ENCODE results near the gene DENND1A. TPM values are rescaled to one million over a fixed set of nuclear protein-coding genes. Genes with fewer than 3 reads are reported as not detected.

The DENND1A gene
- polyA plus RNA-seq, 6 donors from 2014 or later = 4.0 to 9.5 (median 5.3) TPM

GRCh38 chr9:123378956-123379660 lies 550.8 kb downstream of the DENND1A start:
- ATAC-seq (ENCODE audit: low read depth in 2 of 2) (no peak), DNase-seq (no peak)
- H3K4me3 Mint-ChIP-seq = no peak overlapping the region
- no peaks in the 10 kb centered on the region for H3K9me3 Mint-ChIP-seq
- peaks cover 2 to 9% (median 8%) of the 10 kb centered on the region in 3 donors for H3K4me1 Mint-ChIP-seq
- no peaks in the 10 kb centered on the region for H3K36me3 Mint-ChIP-seq
- H3K27ac Mint-ChIP-seq = peak overlapping the region in 1 of 6 donors; percentile 47
- peaks cover 0 to 14% (median 13%) of the 10 kb centered on the region in 3 donors for H3K27me3 Mint-ChIP-seq

GRCh38 chr9:123378025-123378424 lies 551.9 kb downstream of the DENND1A start:
- Mint-ChIP-seq H3K36me3 (no peaks in the 10 kb centered on the region), H3K27ac (no peak overlapping the region), H3K4me1 (peaks cover 4 to 9% (median 8%) of the 10 kb centered on the region in 3 donors), H3K9me3 (no peaks in the 10 kb centered on the region), H3K4me3 (no peak overlapping the region), H3K27me3 (peaks cover 0 to 18% (median 14%) of the 10 kb centered on the region in 3 donors)
- DNase-seq (no peak), ATAC-seq (ENCODE audit: low read depth in 2 of 2) (no peak)

GRCh38 chr9:123377211-123377971 lies 552.5 kb downstream of the DENND1A start:
- peaks cover 8 to 14% (median 14%) of the 10 kb centered on the region in 3 donors for H3K4me1 Mint-ChIP-seq
- no peak overlapping the region for H3K4me3 Mint-ChIP-seq
- H3K36me3 Mint-ChIP-seq = peaks cover 0 to 4% of the 10 kb centered on the region in 2 donors
- no peak for ATAC-seq (ENCODE audit: low read depth in 2 of 2)
- H3K27ac Mint-ChIP-seq = no peak overlapping the region
- H3K9me3 Mint-ChIP-seq = peaks cover 0 to under 1% (median 0%) of the 10 kb centered on the region in 7 donors
- no peak for DNase-seq
- peaks cover 4 to 24% (median 20%) of the 10 kb centered on the region in 3 donors for H3K27me3 Mint-ChIP-seq

- Mint-ChIP-seq H3K4me1 (peaks cover 10 to 19% (median 18%) of the 10 kb centered on the region in 3 donors), H3K36me3 (peaks cover 0 to 13% of the 10 kb centered on the region in 2 donors), H3K9me3 (peaks cover 0 to 2% (median 0%) of the 10 kb centered on the region in 7 donors), H3K27ac (peak overlapping the region in 1 of 6 donors; percentile 31), H3K4me3 (no peak overlapping the region), H3K27me3 (peaks cover 9 to 33% (median 30%) of the 10 kb centered on the region in 3 donors)
- DNase-seq = no peak
- ATAC-seq (ENCODE audit: low read depth in 2 of 2) = peak in 1 of 2 donors; percentile 21
These were observed 553.5 kb downstream of the DENND1A start for GRCh38 chr9:123376218-123377071.

- no peak for DNase-seq
- no peak overlapping the region for H3K4me3 Mint-ChIP-seq
- H3K4me1 Mint-ChIP-seq = peaks cover 10 to 19% (median 18%) of the 10 kb centered on the region in 3 donors
- peaks cover 9 to 41% (median 32%) of the 10 kb centered on the region in 3 donors for H3K27me3 Mint-ChIP-seq
- H3K9me3 Mint-ChIP-seq = peaks cover 0 to 2% (median 0%) of the 10 kb centered on the region in 7 donors
- H3K27ac Mint-ChIP-seq = no peak overlapping the region
- peaks cover 0 to 13% of the 10 kb centered on the region in 2 donors for H3K36me3 Mint-ChIP-seq
- no peak for ATAC-seq (ENCODE audit: low read depth in 2 of 2)
These were observed 554.3 kb downstream of the DENND1A start for GRCh38 chr9:123375469-123376132.

GRCh38 chr9:123373946-123374345 lies 556.0 kb downstream of the DENND1A start:
- peak overlapping the region in 1 of 6 donors; percentile 62 for H3K27ac Mint-ChIP-seq
- H3K9me3 Mint-ChIP-seq = peaks cover 0 to 2% (median 0%) of the 10 kb centered on the region in 7 donors
- H3K4me1 Mint-ChIP-seq = peaks cover 10 to 19% (median 18%) of the 10 kb centered on the region in 3 donors
- no peak for DNase-seq
- H3K36me3 Mint-ChIP-seq = peaks cover 0 to 13% of the 10 kb centered on the region in 2 donors
- H3K4me3 Mint-ChIP-seq = peak overlapping the region in 6 of 8 donors; percentile 18 to 61 (median 42)
- peaks cover 13 to 56% (median 32%) of the 10 kb centered on the region in 3 donors for H3K27me3 Mint-ChIP-seq
- ATAC-seq (ENCODE audit: low read depth in 2 of 2) = no peak

- Mint-ChIP-seq H3K27me3 (peaks cover 13 to 56% (median 32%) of the 10 kb centered on the region in 3 donors), H3K9me3 (peaks cover 0 to 2% (median 0%) of the 10 kb centered on the region in 7 donors), H3K4me1 (peaks cover 10 to 19% (median 18%) of the 10 kb centered on the region in 3 donors)
These were observed 556.4 kb downstream of the DENND1A start for GRCh38 chr9:123373447-123373923.

GRCh38 chr9:123372766-123373446 lies 557.0 kb downstream of the DENND1A start:
- Mint-ChIP-seq H3K4me3 (peak overlapping the region in 5 of 8 donors; percentile 36 to 89 (median 58)), H3K27me3 (peaks cover 13 to 60% (median 32%) of the 10 kb centered on the region in 3 donors), H3K4me1 (peaks cover 10 to 19% (median 18%) of the 10 kb centered on the region in 3 donors), H3K36me3 (peaks cover 0 to 13% of the 10 kb centered on the region in 2 donors), H3K27ac (no peak overlapping the region), H3K9me3 (peaks cover 0 to 2% (median 0%) of the 10 kb centered on the region in 7 donors)
- DNase-seq = no peak
- ATAC-seq (ENCODE audit: low read depth in 2 of 2) = no peak

More at GRCh38 chr9:123373447-123373923, 556.4 kb downstream of the DENND1A start:
- H3K27ac Mint-ChIP-seq = no peak overlapping the region
- peak overlapping the region in 2 of 8 donors; percentile 15 to 38 for H3K4me3 Mint-ChIP-seq
- no peak for DNase-seq
- ATAC-seq (ENCODE audit: low read depth in 2 of 2) = no peak
- peaks cover 0 to 13% of the 10 kb centered on the region in 2 donors for H3K36me3 Mint-ChIP-seq

- Mint-ChIP-seq H3K36me3 (peaks cover 0 to 13% of the 10 kb centered on the region in 2 donors), H3K9me3 (peaks cover 0 to 2% (median 0%) of the 10 kb centered on the region in 7 donors), H3K27me3 (peaks cover 16 to 67% (median 32%) of the 10 kb centered on the region in 3 donors), H3K27ac (peak overlapping the region in 1 of 6 donors; percentile 54), H3K4me1 (peaks cover 10 to 18% (median 16%) of the 10 kb centered on the region in 3 donors), H3K4me3 (peak overlapping the region in 5 of 8 donors; percentile 36 to 89 (median 48))
- ATAC-seq (ENCODE audit: low read depth in 2 of 2) (no peak), DNase-seq (no peak)
These were observed 557.9 kb downstream of the DENND1A start for GRCh38 chr9:123371805-123372590.

GRCh38 chr9:123371228-123371584 lies 558.7 kb downstream of the DENND1A start:
- no peak for ATAC-seq (ENCODE audit: low read depth in 2 of 2)
- Mint-ChIP-seq H3K27ac (no peak overlapping the region), H3K4me3 (no peak overlapping the region), H3K4me1 (peaks cover 10 to 18% (median 15%) of the 10 kb centered on the region in 3 donors), H3K27me3 (peaks cover 16 to 67% (median 32%) of the 10 kb centered on the region in 3 donors), H3K9me3 (peaks cover 0 to 2% (median 0%) of the 10 kb centered on the region in 7 donors), H3K36me3 (peaks cover 0 to 13% of the 10 kb centered on the region in 2 donors)
- no peak for DNase-seq

Measured in naive B cell (primary cell).